Gastroesophageal sphincter (tissue), 4 donors: ENCODE measurements around the gene HTRA3. TPM values are rescaled to one million over a fixed set of nuclear protein-coding genes. Genes with fewer than 3 reads are reported as not detected.

Experiments used
- ATAC-seq: fragments of 150-250 bp; one replicate; pipeline ENCODE4 v1.9.1; 2016; ENCODE audit warnings: mild to moderate bottlenecking, moderate library complexity
- H3K27ac ChIP-seq, 4 donors: fragments of 200-600 bp; sonication (generic) in 3 of 4; 1 replicate in 3 of 4; 2 replicates in 1 of 4; pipeline ENCODE4 v1.5.1; 2016 to 2019
- H3K27me3 ChIP-seq: fragments of 200-600 bp; sonication (generic); one replicate; pipeline ENCODE4 v1.5.1; 2019
- H3K36me3 ChIP-seq, 2 donors: fragments of 200-600 bp; sonication (generic); one replicate each; pipeline ENCODE4 v1.5.1; 2019; ENCODE audit warnings: control low read depth in 1 of 2
- H3K4me1 ChIP-seq, 3 donors: fragments of 200-600 bp; sonication (generic); 1 replicate in 2 of 3; 2 replicates in 1 of 3; pipeline ENCODE4 v1.5.1; 2016 to 2019; ENCODE audit warnings: control low read depth in 2 of 3
- H3K4me3 ChIP-seq, 2 donors: fragments of 200-600 bp; sonication (generic); one replicate each; pipeline ENCODE4 v1.5.1; 2019; ENCODE audit warnings: mild to moderate bottlenecking in 1 of 2, moderate library complexity in 1 of 2
- H3K9me3 ChIP-seq, 3 donors: fragments of 200-600 bp; sonication (generic); one replicate each; pipeline ENCODE4 v1.5.1; 2017 to 2019; ENCODE audit warnings: control low read depth in 2 of 3
- EP300 ChIP-seq: sonication (generic); formaldehyde crosslinking; IDR thresholded peaks from one replicate; pipeline ENCODE4 v1.6.1; 2017; ENCODE audit warnings: antibody characterized with exemption, mild to moderate bottlenecking
- POLR2A ChIP-seq, 2 donors: fragments of 450-650 bp; IDR thresholded peaks; one replicate each; pipeline ENCODE4 v1.6.1; 2017; ENCODE audit warnings: antibody characterized with exemption in 2 of 2, mild to moderate bottlenecking in 2 of 2, moderate library complexity in 1 of 2
- POLR2AphosphoS5 ChIP-seq: sonication (generic); formaldehyde crosslinking; IDR thresholded peaks from one replicate; pipeline ENCODE4 v1.6.1; 2017; ENCODE audit warnings: antibody characterized with exemption
- WGBS, 2 donors: methylation state at CpG; one replicate each; pipeline ENCODE4 v1.1.5; 2018; ENCODE audit warnings: low coverage in 1 of 2; 5-methylcytosine and 5-hydroxymethylcytosine counted together
- total RNA-seq, 4 donors: library from RNA; depleted of rRNA; stranded (reverse); fragments of >200 nt; gene quantifications; one replicate each; pipeline ENCODE4 v1.1.0, GENCODE V29; 2016
- TF ChIP-seq, protein P1 (sequence below), 4 experiments: fragments of 200-600 bp in 2 of 4; fragments of 450-650 bp in 2 of 4; sonication (generic) in 1 of 4; IDR thresholded peaks; one replicate each; pipeline ENCODE4 v1.5.1; 2017 to 2019; ENCODE audit warnings: antibody characterized with exemption in 4 of 4, mild to moderate bottlenecking in 2 of 4, moderate library complexity in 2 of 4

Gene HTRA3
- total RNA-seq, 4 donors from 2014 or later = 30.2 to 80.5 (median 59.9) TPM

DNA sequence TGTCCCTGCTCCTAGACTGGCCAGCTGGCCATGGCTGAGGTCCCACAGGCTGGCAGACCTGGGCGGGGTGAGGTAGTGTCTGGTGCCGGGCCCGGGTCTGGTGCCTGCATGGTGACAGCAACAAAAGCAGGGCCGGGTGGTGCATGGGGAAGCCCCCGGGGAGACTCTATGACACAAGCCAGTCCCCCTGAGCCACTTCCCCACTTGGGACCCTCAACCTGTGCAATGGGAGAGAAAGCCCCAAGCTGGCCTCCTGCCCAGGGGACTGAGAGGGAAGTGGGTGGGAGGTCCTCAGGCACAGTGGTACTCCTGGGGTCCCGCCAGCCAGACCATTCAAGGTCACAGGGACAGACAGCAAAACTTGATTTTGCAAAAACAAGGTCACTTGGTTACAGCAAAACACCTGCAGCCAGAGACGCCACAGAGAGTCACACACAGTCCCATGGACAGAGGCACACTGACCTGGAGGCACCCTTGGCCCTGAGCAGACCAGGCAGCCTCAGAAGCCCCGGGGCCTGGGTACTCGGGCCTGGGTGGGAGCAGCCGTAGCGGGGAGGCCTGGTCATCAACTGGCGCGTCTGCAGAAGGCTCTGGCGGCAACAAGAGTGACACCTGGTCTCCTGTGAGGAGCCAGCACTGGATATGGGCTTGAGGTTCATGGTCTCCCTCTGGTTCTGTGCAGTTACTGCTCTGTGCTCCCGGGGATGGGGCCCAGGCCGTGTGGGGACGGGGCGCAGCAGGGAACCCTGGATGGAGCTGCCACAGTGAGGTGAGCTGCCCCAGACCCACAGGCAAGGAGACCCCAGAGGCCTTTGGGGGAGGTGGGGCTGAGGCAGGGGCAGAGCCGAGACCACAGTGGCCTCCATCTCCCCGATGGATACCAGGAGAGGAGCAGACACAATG lies 60.6 kb downstream of the HTRA3 start:
- Histone ChIP-seq H3K4me1 (peaks cover 4 to 25% (median 6%) of the 10 kb centered on the region in 3 donors), H3K4me3 (no peak overlapping the region), H3K9me3 (peaks cover 0 to 13% (median 0%) of the 10 kb centered on the region in 3 donors), H3K27ac (peak overlapping the region in 2 of 4 donors; percentile 53 to 73), H3K36me3 (no peaks in the 10 kb centered on the region), H3K27me3 (no peaks in the 10 kb centered on the region)
- WGBS, 2 donors = 80% methylated on average over 1 of the region's 20 CpGs; no CpG with 5 or more reads in 1 of the 2 donors
- peak; percentile 7 for ATAC-seq
- TF ChIP-seq POLR2A (IDR thresholded peaks at IDR 0.05) (no peak), POLR2AphosphoS5 (no peak), EP300 (no peak)
- TF ChIP-seq, protein P1, sequence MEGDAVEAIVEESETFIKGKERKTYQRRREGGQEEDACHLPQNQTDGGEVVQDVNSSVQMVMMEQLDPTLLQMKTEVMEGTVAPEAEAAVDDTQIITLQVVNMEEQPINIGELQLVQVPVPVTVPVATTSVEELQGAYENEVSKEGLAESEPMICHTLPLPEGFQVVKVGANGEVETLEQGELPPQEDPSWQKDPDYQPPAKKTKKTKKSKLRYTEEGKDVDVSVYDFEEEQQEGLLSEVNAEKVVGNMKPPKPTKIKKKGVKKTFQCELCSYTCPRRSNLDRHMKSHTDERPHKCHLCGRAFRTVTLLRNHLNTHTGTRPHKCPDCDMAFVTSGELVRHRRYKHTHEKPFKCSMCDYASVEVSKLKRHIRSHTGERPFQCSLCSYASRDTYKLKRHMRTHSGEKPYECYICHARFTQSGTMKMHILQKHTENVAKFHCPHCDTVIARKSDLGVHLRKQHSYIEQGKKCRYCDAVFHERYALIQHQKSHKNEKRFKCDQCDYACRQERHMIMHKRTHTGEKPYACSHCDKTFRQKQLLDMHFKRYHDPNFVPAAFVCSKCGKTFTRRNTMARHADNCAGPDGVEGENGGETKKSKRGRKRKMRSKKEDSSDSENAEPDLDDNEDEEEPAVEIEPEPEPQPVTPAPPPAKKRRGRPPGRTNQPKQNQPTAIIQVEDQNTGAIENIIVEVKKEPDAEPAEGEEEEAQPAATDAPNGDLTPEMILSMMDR (IDR thresholded peaks at IDR 0.05) = no peak

DNA sequence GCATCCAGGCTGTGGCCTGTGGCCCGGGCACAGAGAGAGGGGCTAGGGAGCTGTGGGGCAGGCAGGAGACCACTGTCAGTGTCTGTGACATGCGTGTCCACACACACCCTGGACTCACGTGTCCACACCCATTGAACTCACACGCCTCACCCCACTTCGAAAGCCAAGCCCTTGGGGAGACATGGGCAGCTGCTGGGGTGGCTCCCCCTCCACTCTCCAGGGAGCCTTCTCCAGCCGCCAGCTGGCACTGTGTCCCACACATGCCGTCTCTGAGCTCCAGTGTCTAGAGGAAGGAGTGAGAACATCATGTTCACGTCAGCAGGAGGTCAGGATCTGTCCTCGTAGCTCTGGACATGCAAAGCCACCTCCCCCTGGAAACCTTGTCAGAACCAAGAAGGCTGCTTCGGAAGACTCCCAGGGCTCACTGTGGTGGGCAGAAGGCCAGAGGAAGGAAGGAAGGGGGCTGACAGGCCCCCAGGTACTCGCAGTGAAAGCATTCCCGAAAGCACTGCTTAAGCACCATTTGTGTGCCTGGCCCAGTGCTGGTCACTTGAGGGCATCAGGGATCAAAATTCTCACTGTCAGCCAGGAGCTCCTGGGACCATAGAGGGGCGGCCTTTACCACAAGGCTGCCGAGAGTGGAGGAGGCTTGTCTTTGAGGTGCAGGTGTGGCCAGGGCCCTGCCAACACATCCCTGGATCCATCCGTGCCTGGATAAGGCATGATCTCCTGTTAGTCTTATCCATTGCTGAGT lies 61.4 kb downstream of the HTRA3 start:
- ATAC-seq = peak; percentile 89
- TF ChIP-seq, protein P1 (IDR thresholded peaks at IDR 0.05) = peak in 2 of 4 experiments; percentile 26 to 32
- TF ChIP-seq POLR2AphosphoS5 (peak; percentile 81), EP300 (peak; percentile 38), POLR2A (IDR thresholded peaks at IDR 0.05) (no peak)
- 40 to 49% methylated on average over 2 to 4 of the region's 15 CpGs for WGBS, 2 donors
- Histone ChIP-seq H3K4me3 (no peak overlapping the region), H3K9me3 (peaks cover 0 to 11% (median 0%) of the 10 kb centered on the region in 3 donors), H3K36me3 (no peaks in the 10 kb centered on the region), H3K27me3 (no peaks in the 10 kb centered on the region), H3K4me1 (peaks cover 4 to 20% (median 6%) of the 10 kb centered on the region in 3 donors), H3K27ac (peak overlapping the region; percentile 16 to 73 (median 53))

DNA sequence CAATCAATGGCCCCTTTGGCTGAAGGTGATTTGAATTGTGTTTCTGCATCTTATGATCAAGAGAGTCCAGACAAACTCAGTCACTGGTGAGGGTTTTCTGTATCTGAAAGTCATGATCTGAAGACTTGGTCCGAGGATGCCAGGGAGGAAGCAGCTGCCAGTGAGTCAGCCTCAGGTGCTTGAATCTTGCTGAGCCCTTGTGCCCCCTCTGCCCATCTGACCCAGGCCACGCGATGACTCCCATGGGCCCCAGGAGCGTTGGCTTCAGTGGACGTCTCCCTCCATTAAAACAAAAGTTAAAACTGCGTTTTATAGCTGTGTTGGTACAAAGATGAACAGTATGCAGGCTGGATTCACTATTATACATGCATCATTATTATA lies 62.0 kb downstream of the HTRA3 start:
- no peak overlapping the region for H3K4me3 ChIP-seq
- H3K27ac ChIP-seq = peak overlapping the region; percentile 16 to 73 (median 53)
- H3K36me3 ChIP-seq = no peaks in the 10 kb centered on the region
- TF ChIP-seq EP300 (no peak), POLR2A (IDR thresholded peaks at IDR 0.05) (no peak)
- TF ChIP-seq, protein P1 (IDR thresholded peaks at IDR 0.05) = no peak
- H3K9me3 ChIP-seq = peaks cover 0 to 6% (median 0%) of the 10 kb centered on the region in 3 donors
- no peaks in the 10 kb centered on the region for H3K27me3 ChIP-seq
- H3K4me1 ChIP-seq = peaks cover 4 to 20% (median 6%) of the 10 kb centered on the region in 3 donors
- WGBS, 2 donors = 83% methylated on average over 4 of the region's 6 CpGs; no CpG with 5 or more reads in 1 of the 2 donors
- no peak for ATAC-seq

GRCh38 chr4:8332038-8332857 lies 62.7 kb downstream of the HTRA3 start:
- ATAC-seq = no peak
- H3K27ac ChIP-seq = peak overlapping the region in 2 of 4 donors; percentile 59 to 73

More at GRCh38 chr4:8332038-8332857, 62.7 kb downstream of the HTRA3 start:
- Histone ChIP-seq H3K36me3 (no peaks in the 10 kb centered on the region), H3K27me3 (no peaks in the 10 kb centered on the region), H3K4me1 (peaks cover 4 to 20% (median 6%) of the 10 kb centered on the region in 3 donors), H3K9me3 (peaks cover 0 to 3% (median 0%) of the 10 kb centered on the region in 3 donors), H3K4me3 (no peak overlapping the region)
- no peak for TF ChIP-seq EP300
- TF ChIP-seq, protein P1 (IDR thresholded peaks at IDR 0.05) = no peak
- TF ChIP-seq POLR2AphosphoS5 = no peak
- TF ChIP-seq POLR2A (IDR thresholded peaks at IDR 0.05) = no peak
- WGBS, 2 donors = 97 to 100% methylated on average over 3 to 8 of the region's 12 CpGs
